RPMI8226 (cell line): ENCODE data around the gene KCNK4.

Experiments
- DNase-seq: peaks from one replicate; pipeline ENCODE4 v3.0.0-alpha.2; 2015

Gene KCNK4

GRCh38 chr11:64253481-64253880 is 37.6 kb upstream of the KCNK4 start:
- peak; percentile 2 for DNase-seq

- no peak for DNase-seq
These were observed 36.8 kb upstream of the KCNK4 start for GRCh38 chr11:64254326-64254725.

- DNase-seq: no peak
These were observed 35.7 kb upstream of the KCNK4 start for GRCh38 chr11:64255135-64256128.

- peak; percentile 3 for DNase-seq
These were observed 34.8 kb upstream of the KCNK4 start for GRCh38 chr11:64256300-64256699.

- DNase-seq: no peak
These were observed 32.7 kb upstream of the KCNK4 start for GRCh38 chr11:64258356-64258755.

- no peak for DNase-seq
These were observed 32.1 kb upstream of the KCNK4 start for GRCh38 chr11:64258946-64259532.

- DNase-seq: no peak
These were observed 31.5 kb upstream of the KCNK4 start for GRCh38 chr11:64259533-64260067.

GRCh38 chr11:64260147-64260708 is 30.9 kb upstream of the KCNK4 start:
- no peak for DNase-seq

GRCh38 chr11:64261556-64262080 is 29.5 kb upstream of the KCNK4 start:
- DNase-seq: no peak

- DNase-seq: no peak
These were observed 28.7 kb upstream of the KCNK4 start for GRCh38 chr11:64262271-64263002.

- DNase-seq: no peak
These were observed 27.8 kb upstream of the KCNK4 start for GRCh38 chr11:64263021-64263946.

- no peak for DNase-seq
These were observed 27.2 kb upstream of the KCNK4 start for GRCh38 chr11:64263947-64264317.

GRCh38 chr11:64264371-64264852 is 26.7 kb upstream of the KCNK4 start:
- DNase-seq: no peak

GRCh38 chr11:64265176-64266160 is 25.6 kb upstream of the KCNK4 start:
- no peak for DNase-seq

- DNase-seq: no peak
These were observed 24.8 kb upstream of the KCNK4 start for GRCh38 chr11:64266339-64266738.

- no peak for DNase-seq
These were observed 23.7 kb upstream of the KCNK4 start for GRCh38 chr11:64267207-64267945.

- no peak for DNase-seq
These were observed 22.8 kb upstream of the KCNK4 start for GRCh38 chr11:64268025-64268892.

GRCh38 chr11:64268893-64269539 is 22.1 kb upstream of the KCNK4 start:
- DNase-seq: peak; percentile 65
